Measurements from ENCODE around the gene SRSF2.

Gene SRSF2

DNA sequence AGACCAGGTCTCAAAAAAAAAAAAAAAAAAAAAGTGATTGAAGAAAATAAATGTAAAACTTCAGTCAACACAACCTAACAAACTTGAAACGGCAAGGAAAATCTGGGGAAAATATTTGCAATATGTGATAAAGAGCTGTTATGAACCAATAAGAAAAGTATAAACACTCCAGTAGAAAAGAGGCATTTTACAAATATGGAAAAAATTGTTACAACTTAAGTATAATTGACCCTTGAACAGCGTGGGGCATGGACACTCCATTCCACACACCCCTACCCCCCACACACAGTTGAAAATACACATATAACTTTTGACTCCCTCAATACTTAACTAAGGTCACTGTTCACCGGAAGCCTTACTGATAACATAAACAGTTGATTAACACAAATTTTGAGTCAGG lies 21.4 kb upstream of the SRSF2 start:
- DNase-seq (ENCODE audit: low read depth) = no peak
- H3K4me3 ChIP-seq (ENCODE audit: low read depth, low read length) = no peak overlapping the region
- TF ChIP-seq, protein P1, sequence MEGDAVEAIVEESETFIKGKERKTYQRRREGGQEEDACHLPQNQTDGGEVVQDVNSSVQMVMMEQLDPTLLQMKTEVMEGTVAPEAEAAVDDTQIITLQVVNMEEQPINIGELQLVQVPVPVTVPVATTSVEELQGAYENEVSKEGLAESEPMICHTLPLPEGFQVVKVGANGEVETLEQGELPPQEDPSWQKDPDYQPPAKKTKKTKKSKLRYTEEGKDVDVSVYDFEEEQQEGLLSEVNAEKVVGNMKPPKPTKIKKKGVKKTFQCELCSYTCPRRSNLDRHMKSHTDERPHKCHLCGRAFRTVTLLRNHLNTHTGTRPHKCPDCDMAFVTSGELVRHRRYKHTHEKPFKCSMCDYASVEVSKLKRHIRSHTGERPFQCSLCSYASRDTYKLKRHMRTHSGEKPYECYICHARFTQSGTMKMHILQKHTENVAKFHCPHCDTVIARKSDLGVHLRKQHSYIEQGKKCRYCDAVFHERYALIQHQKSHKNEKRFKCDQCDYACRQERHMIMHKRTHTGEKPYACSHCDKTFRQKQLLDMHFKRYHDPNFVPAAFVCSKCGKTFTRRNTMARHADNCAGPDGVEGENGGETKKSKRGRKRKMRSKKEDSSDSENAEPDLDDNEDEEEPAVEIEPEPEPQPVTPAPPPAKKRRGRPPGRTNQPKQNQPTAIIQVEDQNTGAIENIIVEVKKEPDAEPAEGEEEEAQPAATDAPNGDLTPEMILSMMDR (IDR thresholded peaks at IDR 0.05; ENCODE audit: low read depth, low read length, missing control alignments) = no peak

DNA sequence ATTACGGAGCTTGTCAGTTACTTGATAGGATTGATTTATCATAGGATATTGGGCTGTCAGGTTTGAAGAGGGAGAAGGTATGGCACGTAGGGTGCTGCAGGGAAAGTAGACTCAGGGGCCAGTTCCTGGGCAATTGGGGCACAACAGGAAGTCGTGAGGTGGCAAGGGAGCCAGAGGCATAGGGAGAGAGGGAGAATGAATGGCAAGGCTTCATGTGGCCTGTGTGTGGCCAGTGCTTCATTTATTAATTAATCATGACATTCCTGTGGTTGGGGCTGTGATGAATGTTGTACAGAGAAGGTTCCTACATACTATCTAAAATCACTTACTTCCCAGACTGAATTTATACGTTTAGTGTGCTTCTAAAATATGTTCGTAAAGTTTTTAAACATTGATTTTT lies 20.1 kb upstream of the SRSF2 start:
- H3K4me3 ChIP-seq (ENCODE audit: low read depth, low read length) = no peak overlapping the region
- TF ChIP-seq, protein P1 (IDR thresholded peaks at IDR 0.05; ENCODE audit: low read depth, low read length, missing control alignments) = no peak

GRCh38 chr17:76755285-76755684 lies 18.2 kb upstream of the SRSF2 start:
- H3K4me3 ChIP-seq (ENCODE audit: low read depth, low read length) = no peak overlapping the region
- no peak for DNase-seq (ENCODE audit: low read depth)
- TF ChIP-seq, protein P1 (IDR thresholded peaks at IDR 0.05; ENCODE audit: low read depth, low read length, missing control alignments) = no peak

More for the DNA sequence above, 20.1 kb upstream of the SRSF2 start:
- no peak for DNase-seq (ENCODE audit: low read depth)

DNA sequence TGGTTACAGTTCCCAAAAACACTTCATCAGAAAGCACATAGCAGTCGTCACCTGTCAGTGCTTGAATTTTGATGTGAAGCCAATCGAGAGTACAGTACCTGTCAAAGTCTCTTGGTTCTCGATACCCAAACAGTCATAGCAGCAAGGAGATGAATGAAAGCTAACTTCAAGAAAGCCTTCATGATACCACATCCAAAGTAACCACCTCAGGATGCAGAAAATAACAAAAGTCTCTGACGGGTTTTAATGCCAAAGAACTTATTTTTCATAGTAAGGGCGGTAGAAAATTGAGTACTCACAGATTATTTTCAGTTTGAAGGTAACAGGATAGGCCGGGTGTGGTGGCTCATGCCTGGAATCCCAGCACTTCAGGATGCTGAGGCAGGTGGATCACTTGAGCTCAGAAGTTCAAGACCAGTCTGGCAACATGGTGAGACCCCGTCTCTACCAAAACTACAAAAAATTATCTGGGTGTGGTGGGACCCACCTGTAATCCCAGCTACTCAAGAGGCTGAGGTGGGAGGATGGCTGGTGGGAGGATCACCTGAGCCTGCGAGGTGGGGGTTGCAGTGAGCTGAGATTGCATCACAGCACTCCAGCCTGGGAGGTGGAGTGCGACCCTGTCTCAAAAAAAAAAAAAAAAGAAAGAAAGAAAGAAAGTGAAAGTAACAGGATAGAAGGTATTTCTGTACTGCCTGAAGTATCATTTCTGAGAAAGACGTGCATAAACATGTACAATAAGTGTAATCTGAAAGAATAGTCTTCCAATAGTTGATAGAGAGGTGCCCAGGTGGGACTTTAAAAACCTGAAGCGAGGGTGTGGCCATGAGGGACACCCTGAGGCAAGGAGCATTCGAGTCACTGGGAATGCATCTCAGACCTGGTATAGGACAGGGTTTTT lies 16.2 kb upstream of the SRSF2 start:
- TF ChIP-seq, protein P1 (IDR thresholded peaks at IDR 0.05; ENCODE audit: low read depth, low read length, missing control alignments) = no peak
- no peak overlapping the region for H3K4me3 ChIP-seq (ENCODE audit: low read depth, low read length)
- no peak for DNase-seq (ENCODE audit: low read depth)

DNA sequence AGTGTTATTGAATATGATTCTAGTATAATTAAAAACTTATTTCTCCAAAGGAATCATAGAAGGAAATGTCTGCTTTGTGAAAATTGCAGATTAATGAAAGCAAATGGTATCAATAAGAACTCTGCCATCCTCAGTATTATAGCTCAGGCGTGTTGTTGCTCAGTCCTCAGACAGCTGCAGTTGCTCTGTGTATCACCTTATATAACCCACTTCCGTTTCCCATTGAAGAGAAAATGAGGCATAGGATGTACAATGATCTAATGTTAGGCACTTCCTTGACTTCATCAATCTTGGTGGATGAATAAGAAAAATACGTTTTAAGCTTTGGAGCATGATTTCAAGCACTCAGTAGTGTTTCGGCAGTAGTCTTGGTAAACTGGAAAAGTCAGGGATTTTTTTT lies 14.9 kb upstream of the SRSF2 start:
- DNase-seq (ENCODE audit: low read depth) = no peak
- no peak overlapping the region for H3K4me3 ChIP-seq (ENCODE audit: low read depth, low read length)
- TF ChIP-seq, protein P1 (IDR thresholded peaks at IDR 0.05; ENCODE audit: low read depth, low read length, missing control alignments) = no peak

- no peak overlapping the region for H3K4me3 ChIP-seq (ENCODE audit: low read depth, low read length)
- TF ChIP-seq, protein P1 (IDR thresholded peaks at IDR 0.05; ENCODE audit: low read depth, low read length, missing control alignments) = no peak
Observed at GRCh38 chr17:76751416-76751993, 14.4 kb upstream of the SRSF2 start.

More at GRCh38 chr17:76751416-76751993, 14.4 kb upstream of the SRSF2 start:
- DNase-seq (ENCODE audit: low read depth) = no peak
